Measurements from ENCODE around the gene INSIG1. TPM values are rescaled to one million over a fixed set of nuclear protein-coding genes. Genes with fewer than 3 reads are reported as not detected.

INSIG1 gene
- total RNA-seq, 1 donor from 2014 or later: 36.6 TPM

DNA sequence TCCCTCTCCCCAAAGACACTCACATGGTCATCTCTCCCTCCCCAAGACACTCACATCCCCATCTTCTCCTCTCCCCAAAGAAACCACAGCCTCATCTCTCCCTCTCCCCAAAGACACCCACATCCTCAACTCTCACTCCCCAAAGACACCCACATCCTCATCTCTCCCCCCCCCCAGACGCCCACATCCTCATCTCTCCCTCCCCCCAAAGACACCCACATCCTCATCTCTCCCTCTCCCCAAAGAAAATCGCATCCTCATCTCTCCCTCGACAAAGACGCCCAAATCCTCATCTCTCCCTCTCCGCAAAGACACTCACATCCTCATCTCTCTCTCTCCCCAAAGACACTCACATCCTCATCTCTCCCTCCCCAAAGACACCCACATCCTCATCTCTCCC is 31.5 kb downstream of the INSIG1 start:
- no peaks in the 10 kb centered on the region for H3K36me3 ChIP-seq (ENCODE audit: control insufficient read depth, insufficient read depth, low read length)
- no peak for FAIRE-seq
- H3K4me3 ChIP-seq (ENCODE audit: low read depth, low read length): no peak overlapping the region
- no peak for DNase-seq (ENCODE audit: low read depth)
- TF ChIP-seq CTCF (IDR thresholded peaks at IDR 0.05; ENCODE audit: insufficient read depth, low read length, severe bottlenecking): no peak
- no peaks in the 10 kb centered on the region for H3K27me3 ChIP-seq (ENCODE audit: control insufficient read depth, insufficient read depth, low read length)

DNA sequence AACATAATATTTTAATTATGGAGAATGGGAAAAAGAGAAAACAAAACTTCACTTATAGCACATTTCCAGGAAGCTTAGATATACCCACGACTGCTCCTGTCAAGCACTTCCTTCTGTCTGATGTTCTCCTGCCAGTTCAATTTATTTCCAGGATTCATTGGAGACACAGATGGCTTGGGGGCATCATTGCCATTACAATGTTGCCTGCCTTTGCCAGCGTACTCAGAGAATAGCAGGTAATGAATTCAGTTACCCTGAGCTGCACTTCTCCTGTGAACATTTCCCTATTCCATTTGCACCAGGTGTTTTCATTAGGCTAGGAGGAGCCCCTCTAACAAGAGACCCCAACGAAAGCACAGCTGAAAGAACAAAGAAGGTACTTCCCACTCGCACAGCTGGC is 33.7 kb downstream of the INSIG1 start:
- FAIRE-seq (no peak), DNase-seq (ENCODE audit: low read depth) (no peak)
- no peak for TF ChIP-seq CTCF (IDR thresholded peaks at IDR 0.05; ENCODE audit: insufficient read depth, low read length, severe bottlenecking)
- no peak overlapping the region for H3K4me3 ChIP-seq (ENCODE audit: low read depth, low read length)
- H3K36me3 ChIP-seq (ENCODE audit: control insufficient read depth, insufficient read depth, low read length): no peaks in the 10 kb centered on the region
- H3K27me3 ChIP-seq (ENCODE audit: control insufficient read depth, insufficient read depth, low read length): no peaks in the 10 kb centered on the region

- DNase-seq (ENCODE audit: low read depth): no peak
- no peak for TF ChIP-seq CTCF (IDR thresholded peaks at IDR 0.05; ENCODE audit: insufficient read depth, low read length, severe bottlenecking)
- no peaks in the 10 kb centered on the region for H3K27me3 ChIP-seq (ENCODE audit: control insufficient read depth, insufficient read depth, low read length)
- no peaks in the 10 kb centered on the region for H3K36me3 ChIP-seq (ENCODE audit: control insufficient read depth, insufficient read depth, low read length)
- no peak for FAIRE-seq
- H3K4me3 ChIP-seq (ENCODE audit: low read depth, low read length): no peak overlapping the region
Observed at GRCh38 chr7:155333346-155334234, 35.9 kb downstream of the INSIG1 start.

DNA sequence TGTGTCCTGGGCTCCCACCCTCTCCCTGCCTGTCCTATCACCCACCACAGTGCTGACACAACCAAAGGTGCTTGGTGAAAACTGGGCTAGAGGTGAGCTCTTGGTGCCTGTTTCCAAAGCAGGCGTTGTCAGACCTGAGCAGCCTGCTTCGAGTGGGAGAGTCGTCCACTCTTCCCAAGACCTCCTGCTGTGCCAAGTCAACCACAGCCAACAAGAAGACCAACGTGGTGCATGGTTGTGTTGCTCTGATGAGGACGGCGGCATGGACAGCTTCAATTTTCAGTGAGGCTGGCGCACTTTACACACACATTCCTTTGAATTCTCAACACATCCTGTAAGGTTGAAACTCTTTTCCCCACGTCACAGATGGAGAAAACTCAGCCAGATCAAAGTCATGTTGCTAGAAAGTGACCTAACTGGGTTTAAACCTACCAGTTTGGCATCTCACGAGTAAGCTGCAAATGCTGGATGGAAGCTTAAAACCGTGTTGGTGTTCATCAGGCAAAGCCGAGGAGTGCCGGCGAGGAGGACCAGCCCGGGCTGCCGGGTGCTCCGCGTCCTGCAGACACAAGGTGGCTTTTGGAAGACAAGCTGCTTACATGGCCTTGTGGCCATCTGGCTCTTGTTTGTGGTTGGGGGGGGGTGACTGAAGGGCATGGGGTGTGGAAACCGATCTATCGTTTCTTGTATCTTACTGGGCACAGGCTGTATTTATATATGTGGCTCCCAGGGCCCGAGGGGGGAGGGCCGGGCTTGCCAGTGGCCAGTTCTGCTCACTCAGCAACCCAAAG is 39.3 kb downstream of the INSIG1 start:
- Histone ChIP-seq H3K27me3 (ENCODE audit: control insufficient read depth, insufficient read depth, low read length) (no peaks in the 10 kb centered on the region), H3K4me3 (ENCODE audit: low read depth, low read length) (no peak overlapping the region), H3K36me3 (ENCODE audit: control insufficient read depth, insufficient read depth, low read length) (no peaks in the 10 kb centered on the region)
- FAIRE-seq: no peak
- no peak for TF ChIP-seq CTCF (IDR thresholded peaks at IDR 0.05; ENCODE audit: insufficient read depth, low read length, severe bottlenecking)
- no peak for DNase-seq (ENCODE audit: low read depth)

- no peak for DNase-seq (ENCODE audit: low read depth)
- H3K36me3 ChIP-seq (ENCODE audit: control insufficient read depth, insufficient read depth, low read length): no peaks in the 10 kb centered on the region
Observed at GRCh38 chr7:155337946-155338631, 40.4 kb downstream of the INSIG1 start.

More at GRCh38 chr7:155337946-155338631, 40.4 kb downstream of the INSIG1 start:
- TF ChIP-seq CTCF (IDR thresholded peaks at IDR 0.05; ENCODE audit: insufficient read depth, low read length, severe bottlenecking): no peak
- Histone ChIP-seq H3K4me3 (ENCODE audit: low read depth, low read length) (no peak overlapping the region), H3K27me3 (ENCODE audit: control insufficient read depth, insufficient read depth, low read length) (no peaks in the 10 kb centered on the region)
- no peak for FAIRE-seq

All from bronchial epithelial cell (primary cell).